K562 (cell line): ENCODE data around the gene TMEM200B.

Experiments used
- CEBPB ChIP-seq: fragments of 450-650 bp; IDR thresholded peaks from 2 replicates; pipeline ENCODE4 v1.6.1; 2016; ENCODE audit warnings: missing genetic modification characterization, missing compliant biosample characterization
- CREB3L1 ChIP-seq: fragments of 450-650 bp; IDR thresholded peaks from 2 replicates; pipeline ENCODE4 v1.6.1; 2014; ENCODE audit warnings: low read depth, mild to moderate bottlenecking, moderate library complexity, borderline replicate concordance
- CTCF ChIP-seq, 3 experiments: IDR thresholded peaks in 2 of 3; conservative IDR thresholded peaks in 1 of 3; 2 replicates each; pipeline ENCODE4 v1.5.1; 2011 to 2012; ENCODE audit warnings: low read length in 3 of 3, mild to moderate bottlenecking in 3 of 3, control low read depth in 2 of 3, improper control_type of control experiment in 1 of 3, inconsistent platforms in 1 of 3, low read depth in 1 of 3, mixed read lengths in 1 of 3, moderate library complexity in 1 of 3; ENCODE audit not compliant: insufficient read depth in 2 of 3
- NCOA1 ChIP-seq: fragments of 450-650 bp; IDR thresholded peaks from 2 replicates; pipeline ENCODE4 v1.6.1; 2016; ENCODE audit warnings: low read depth
- SAP30 ChIP-seq: fragments of 200-600 bp; sonication (generic); IDR thresholded peaks from 2 replicates; pipeline ENCODE4 v1.6.1; 2012; ENCODE audit warnings: borderline replicate concordance, low read depth, mild to moderate bottlenecking, moderate library complexity, low read length, control low read depth, inconsistent platforms; ENCODE audit not compliant: insufficient read depth, poor library complexity, severe bottlenecking
- SMC3 ChIP-seq: conservative IDR thresholded peaks from 2 replicates; pipeline ENCODE4 v1.6.1; 2011; ENCODE audit warnings: low read depth, low read length, improper control_type of control experiment; ENCODE audit not compliant: insufficient read depth
- TF ChIP-seq, protein P1 (sequence below): sonication (generic); formaldehyde crosslinking; IDR thresholded peaks from 2 replicates; pipeline ENCODE4 v1.8.1; 2023; ENCODE audit warnings: mild to moderate bottlenecking, missing genetic modification reagents

- no peak for TF ChIP-seq CEBPB (tag)
- TF ChIP-seq, protein P1, sequence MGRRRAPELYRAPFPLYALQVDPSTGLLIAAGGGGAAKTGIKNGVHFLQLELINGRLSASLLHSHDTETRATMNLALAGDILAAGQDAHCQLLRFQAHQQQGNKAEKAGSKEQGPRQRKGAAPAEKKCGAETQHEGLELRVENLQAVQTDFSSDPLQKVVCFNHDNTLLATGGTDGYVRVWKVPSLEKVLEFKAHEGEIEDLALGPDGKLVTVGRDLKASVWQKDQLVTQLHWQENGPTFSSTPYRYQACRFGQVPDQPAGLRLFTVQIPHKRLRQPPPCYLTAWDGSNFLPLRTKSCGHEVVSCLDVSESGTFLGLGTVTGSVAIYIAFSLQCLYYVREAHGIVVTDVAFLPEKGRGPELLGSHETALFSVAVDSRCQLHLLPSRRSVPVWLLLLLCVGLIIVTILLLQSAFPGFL: no peak
- no peak for TF ChIP-seq CTCF (IDR thresholded peaks at IDR 0.05 in 2 of 3, conservative IDR thresholded peaks at IDR 0.05 in 1 of 3; ENCODE audit: insufficient read depth in 2 of 3, low read depth in 1 of 3, low read length in 3 of 3)
- no peak for TF ChIP-seq SMC3
- no peak for TF ChIP-seq CREB3L1
- no peak for TF ChIP-seq NCOA1
- TF ChIP-seq SAP30: no peak
Measured at GRCh38 chr1:29128739-29129138, 5.0 kb upstream of the TMEM200B start.
